H1 (cell line): ENCODE measurements around the gene HS2ST1. TPM values are rescaled to one million over a fixed set of nuclear protein-coding genes. Genes with fewer than 3 reads are reported as not detected.

Experiments
- CTCF ChIA-PET: fragments of 300-600 bp; sonication (Branson Sonifier 250); formaldehyde crosslinking; loops from one replicate; lab custom pipeline; 2021; ENCODE audit not compliant: partially characterized antibody; lab: Charles Lee
- POLR2A ChIA-PET: fragments of 300-600 bp; sonication (Branson Sonifier 250); formaldehyde crosslinking; loops from one replicate; lab custom pipeline; 2021; ENCODE audit warnings: inconsistent platforms; ENCODE audit not compliant: partially characterized antibody; lab: Charles Lee
- DNase-seq, 2 experiments: peaks; one replicate each; pipeline versions ENCODE4 v3.0.0 to v3.0.0-alpha.2; 2010 to 2022; ENCODE audit warnings: low spot score in 2 of 2, low read depth in 1 of 2, mixed read lengths in 1 of 2
- FAIRE-seq: peaks from 2 replicates; lab custom pipeline; 2011; peaks lifted over from hg19 to GRCh38; lab: Jason Lieb, UNC
- H2AFZ ChIP-seq: 2 replicates; pipeline ENCODE4 v1.8.1; 2012; ENCODE audit warnings: low read length, inconsistent platforms
- H2AK5ac ChIP-seq: 2 replicates; pipeline ENCODE4 v1.6.1; 2013; ENCODE audit warnings: low read depth, low read length
- H2BK120ac ChIP-seq: replicated peaks from 2 replicates; pipeline ENCODE3; 2013; ENCODE audit warnings: low read depth, low read length, inconsistent platforms
- H2BK12ac ChIP-seq: 2 replicates; pipeline ENCODE4 v1.6.1; 2013; ENCODE audit warnings: low read depth, low read length
- H2BK15ac ChIP-seq: 2 replicates; pipeline ENCODE4 v1.6.1; 2013; ENCODE audit warnings: low read length
- H2BK20ac ChIP-seq: 2 replicates; pipeline ENCODE4 v1.6.1; 2013; ENCODE audit warnings: low read length
- H2BK5ac ChIP-seq: 2 replicates; pipeline ENCODE4 v1.6.1; 2013; ENCODE audit warnings: low read depth, low read length
- H3K14ac ChIP-seq: 2 replicates; pipeline ENCODE4 v1.6.1; 2013; ENCODE audit warnings: inconsistent platforms; ENCODE audit not compliant: insufficient read length
- H3K18ac ChIP-seq: 2 replicates; pipeline ENCODE4 v1.6.1; 2013; ENCODE audit warnings: low read length; ENCODE audit errors: extremely low read depth
- H3K23ac ChIP-seq: 2 replicates; pipeline ENCODE4 v1.6.1; 2013; ENCODE audit warnings: inconsistent platforms; ENCODE audit not compliant: insufficient read length
- H3K23me2 ChIP-seq: 2 replicates; pipeline ENCODE4 v1.6.1; 2013; ENCODE audit warnings: low read depth, low read length
- H3K27ac ChIP-seq: 2 replicates; pipeline ENCODE4 v1.6.1; 2011; ENCODE audit warnings: low read depth, low read length, inconsistent platforms
- H3K27me3 ChIP-seq, 4 experiments: replicated peaks in 1 of 4; 1 replicate in 1 of 4; 2 replicates in 3 of 4; pipeline versions ENCODE4 v1.6.1 to v1.8.1; 2011 to 2013; ENCODE audit warnings: low read length in 3 of 4, mild to moderate bottlenecking in 3 of 4, inconsistent platforms in 2 of 4, mixed read lengths in 2 of 4, moderate library complexity in 1 of 4; ENCODE audit not compliant: control insufficient read depth in 3 of 4, insufficient read depth in 3 of 4; ENCODE audit errors: extremely low read depth in 1 of 4
- H3K36me3 ChIP-seq, 4 experiments: 2 replicates each; pipeline versions ENCODE4 v1.6.1 to v1.8.1; 2011 to 2013; ENCODE audit warnings: mild to moderate bottlenecking in 4 of 4, low read length in 3 of 4, moderate library complexity in 2 of 4, control low read depth in 1 of 4, inconsistent platforms in 1 of 4; ENCODE audit not compliant: insufficient read depth in 4 of 4, control insufficient read depth in 2 of 4
- H3K4ac ChIP-seq: replicated peaks from 2 replicates; pipeline ENCODE3; 2013; ENCODE audit warnings: low read length, low read depth, mixed read lengths, inconsistent platforms; ENCODE audit not compliant: insufficient read length
- H3K4me1 ChIP-seq, 4 experiments: replicated peaks in 1 of 4; 1 replicate in 1 of 4; 2 replicates in 3 of 4; pipeline versions ENCODE4 v1.6.1 to v1.8.1; 2011 to 2013; ENCODE audit warnings: low read length in 3 of 4, inconsistent platforms in 2 of 4, mixed read lengths in 1 of 4; ENCODE audit not compliant: insufficient read depth in 4 of 4, control insufficient read depth in 3 of 4
- H3K4me2 ChIP-seq, 2 experiments: 2 replicates each; pipeline versions ENCODE4 v1.6.1 to v1.8.1; 2011 to 2013; ENCODE audit warnings: low read depth in 2 of 2, low read length in 2 of 2, control low read depth in 1 of 2, inconsistent platforms in 1 of 2, mild to moderate bottlenecking in 1 of 2; ENCODE audit not compliant: insufficient read depth in 1 of 2
- H3K4me3 ChIP-seq, 4 experiments: fragments of 200-600, 300-600 bp in 1 of 4; sonication (generic), shearing (Covaris generic), sonication (Bioruptor Twin) in 1 of 4; 2 replicates each; pipeline versions ENCODE4 v1.5.1 to v1.8.1; 2011 to 2016; ENCODE audit warnings: low read length in 4 of 4, low read depth in 3 of 4, control low read depth in 2 of 4, inconsistent platforms in 2 of 4, mild to moderate bottlenecking in 2 of 4, mixed read lengths in 1 of 4, moderate library complexity in 1 of 4; ENCODE audit not compliant: insufficient read depth in 2 of 4; ENCODE audit errors: extremely low read depth in 1 of 4
- H3K56ac ChIP-seq: replicated peaks from 2 replicates; pipeline ENCODE3; 2013; ENCODE audit warnings: low read depth, mild to moderate bottlenecking, mixed read lengths, low read length, inconsistent platforms; ENCODE audit not compliant: insufficient read length
- H3K79me1 ChIP-seq: 2 replicates; pipeline ENCODE4 v1.6.1; 2013; ENCODE audit warnings: low read depth, low read length, control low read depth
- H3K79me2 ChIP-seq, 2 experiments: 2 replicates each; pipeline versions ENCODE4 v1.6.1 to v1.8.1; 2012 to 2013; ENCODE audit warnings: low read length in 2 of 2, mild to moderate bottlenecking in 2 of 2, inconsistent platforms in 1 of 2; ENCODE audit not compliant: insufficient read depth in 2 of 2, control insufficient read depth in 1 of 2
- H3K9ac ChIP-seq, 4 experiments: replicated peaks in 1 of 4; 1 replicate in 1 of 4; 2 replicates in 3 of 4; pipeline versions ENCODE4 v1.6.1 to v1.8.1; 2011 to 2013; ENCODE audit warnings: low read depth in 3 of 4, low read length in 3 of 4, control low read depth in 2 of 4, mild to moderate bottlenecking in 2 of 4, moderate library complexity in 2 of 4, inconsistent platforms in 1 of 4; ENCODE audit errors: extremely low read depth in 1 of 4
- H3K9me3 ChIP-seq, 2 experiments: 2 replicates each; pipeline versions ENCODE4 v1.6.1 to v1.8.1; 2012 to 2013; ENCODE audit warnings: mild to moderate bottlenecking in 2 of 2, moderate library complexity in 2 of 2, control low read depth in 1 of 2, inconsistent platforms in 1 of 2, low read depth in 1 of 2, low read length in 1 of 2, mixed read lengths in 1 of 2; ENCODE audit not compliant: insufficient read depth in 2 of 2
- H4K20me1 ChIP-seq, 2 experiments: replicated peaks in 1 of 2; 2 replicates each; pipeline versions ENCODE3 to v1.8.1; 2011 to 2013; ENCODE audit warnings: inconsistent platforms in 2 of 2, low read length in 2 of 2, mild to moderate bottlenecking in 1 of 2; ENCODE audit not compliant: insufficient read depth in 2 of 2, control insufficient read depth in 1 of 2
- H4K5ac ChIP-seq: 2 replicates; pipeline ENCODE4 v1.6.1; 2013; ENCODE audit warnings: low read length, low read depth, mixed read lengths, inconsistent platforms; ENCODE audit not compliant: insufficient read length
- H4K8ac ChIP-seq: 2 replicates; pipeline ENCODE4 v1.8.0; 2013; ENCODE audit warnings: mild to moderate bottlenecking, moderate library complexity, low read length, inconsistent platforms; ENCODE audit not compliant: insufficient read depth; ENCODE audit errors: extremely low read depth
- H4K91ac ChIP-seq: replicated peaks from 2 replicates; pipeline ENCODE3; 2013; ENCODE audit warnings: low read length, mixed read lengths, inconsistent platforms; ENCODE audit not compliant: insufficient read length
- ATF2 ChIP-seq: IDR thresholded peaks from 2 replicates; pipeline ENCODE4 v1.6.1; 2012; ENCODE audit warnings: low read length, inconsistent platforms
- GABPA ChIP-seq: IDR thresholded peaks from 2 replicates; pipeline ENCODE4 v1.6.1; 2011; ENCODE audit warnings: mild to moderate bottlenecking, low read length, moderate library complexity, borderline replicate concordance; ENCODE audit not compliant: insufficient read depth
- JUN ChIP-seq: IDR thresholded peaks from 2 replicates; pipeline ENCODE4 v1.6.1; 2011; ENCODE audit warnings: low read depth, mild to moderate bottlenecking, improper control_type of control experiment, low read length
- JUND ChIP-seq: IDR thresholded peaks from 2 replicates; pipeline ENCODE4 v1.6.1; 2011; ENCODE audit warnings: mild to moderate bottlenecking, improper control_type of control experiment, low read length
- KDM1A ChIP-seq: fragments of 200-600, 300-600 bp; sonication (generic); IDR thresholded peaks from 2 replicates; pipeline ENCODE4 v1.7.1; 2016; ENCODE audit warnings: mild to moderate bottlenecking, low read length, borderline replicate concordance
- POLR2A ChIP-seq, 2 experiments: IDR thresholded peaks; 1 replicate in 1 of 2; 2 replicates in 1 of 2; pipeline ENCODE4 v1.6.1; 2011; ENCODE audit warnings: low read depth in 2 of 2, low read length in 2 of 2, mild to moderate bottlenecking in 2 of 2; ENCODE audit errors: control extremely low read depth in 1 of 2
- POU5F1 ChIP-seq: IDR thresholded peaks from 2 replicates; pipeline ENCODE4 v1.6.1; 2011; ENCODE audit warnings: low read depth, mild to moderate bottlenecking, low read length, moderate library complexity
- RAD21 ChIP-seq, 2 experiments: IDR thresholded peaks in 1 of 2; conservative IDR thresholded peaks in 1 of 2; 2 replicates each; pipeline ENCODE4 v1.6.1; 2011; ENCODE audit warnings: low read depth in 2 of 2, low read length in 2 of 2, improper control_type of control experiment in 1 of 2, inconsistent platforms in 1 of 2, mild to moderate bottlenecking in 1 of 2, moderate library complexity in 1 of 2
- RFX5 ChIP-seq: IDR thresholded peaks from 2 replicates; pipeline ENCODE4 v1.6.1; 2011; ENCODE audit warnings: low read depth, low read length, improper control_type of control experiment, borderline replicate concordance
- USF2 ChIP-seq: IDR thresholded peaks from 2 replicates; pipeline ENCODE4 v1.6.1; 2011; ENCODE audit warnings: low read length, improper control_type of control experiment
- polyA plus RNA-seq, 7 experiments: library from polyadenylated mRNA; depleted of rRNA in 3 of 7; stranded (reverse) in 5 of 7; unstranded in 2 of 7; fragments of >200 nt in 5 of 7; fragments of 200-250 nt in 2 of 7; gene quantifications; 1 replicate in 5 of 7; 2 replicates in 1 of 7; 4 replicates in 1 of 7; pipeline versions ENCODE4 v1.2.1 to v1.2.3, GENCODE V29; 2011 to 2013; ENCODE audit warnings: missing spikeins in 2 of 7, mixed read lengths in 2 of 7
- total RNA-seq: library from RNA; stranded (reverse); fragmentation: NEBNext Ultra II Directional; extraction: Animal tissue kit (Norgen Biotek cat#: 25700); gene quantifications from 2 replicates; pipeline ENCODE4 v1.2.1, GENCODE V29; 2021
- TF ChIP-seq, protein P1 (sequence below): IDR thresholded peaks from 2 replicates; pipeline ENCODE4 v1.6.1; 2012; ENCODE audit warnings: inconsistent platforms

The HS2ST1 gene
- total and polyA plus RNA-seq, 2 of the 8 experiments (the other 6 are each of a cell fraction or from before 2014, with no cell fraction given), result 5.2 to 28.3 TPM

- Histone ChIP-seq H3K4me1 (peaks cover 0 to 2% (median 0%) of the 10 kb centered on the region in 4 experiments; a peak in 1 of 7 replicates), H4K5ac (no peak overlapping the region), H3K27me3 (no peaks in the 10 kb centered on the region), H3K4me3 (no peak overlapping the region), H2AFZ (no peak overlapping the region), H3K14ac (no peak overlapping the region), H4K91ac (no peak overlapping the region), H3K79me2 (peaks cover 0 to 13% of the 10 kb centered on the region in 2 experiments; a peak in 2 of 4 replicates), H2BK5ac (no peak overlapping the region), H3K27ac (no peak overlapping the region), H3K56ac (no peak overlapping the region), H2AK5ac (no peak overlapping the region), H3K18ac (no peak overlapping the region), H4K8ac (no peak overlapping the region), H3K79me1 (no peaks in the 10 kb centered on the region), H2BK120ac (no peak overlapping the region), H4K20me1 (peaks cover 0 to 2% of the 10 kb centered on the region in 2 experiments), H3K9me3 (no peaks in the 10 kb centered on the region), H3K23ac (no peak overlapping the region), H2BK15ac (no peak overlapping the region), H2BK20ac (no peak overlapping the region), H3K36me3 (peaks cover 0 to 5% (median 0%) of the 10 kb centered on the region in 4 experiments; a peak in 1 of 8 replicates), H3K4me2 (no peak overlapping the region), H3K4ac (no peak overlapping the region), H2BK12ac (no peak overlapping the region), H3K9ac (no peak overlapping the region), H3K23me2 (no peaks in the 10 kb centered on the region)
- POLR2A ChIA-PET, result no interaction called here
- FAIRE-seq (no peak), DNase-seq (no peak)
- CTCF ChIA-PET, result interaction anchor here (3.5 kb wide), 1 partner anchor 11 kb away, joined by 26 read pairs; no protein-coding TSS in a partner anchor
- TF ChIP-seq ATF2 (no peak), RAD21 (IDR thresholded peaks at IDR 0.05 in 1 of 2, conservative IDR thresholded peaks at IDR 0.05 in 1 of 2; ENCODE audit: low read depth in 2 of 2, low read length in 2 of 2) (no peak), POLR2A (IDR thresholded peaks at IDR 0.05; ENCODE audit: control extremely low read depth in 1 of 2, low read depth in 2 of 2, low read length in 2 of 2) (no peak), USF2 (no peak), RFX5 (no peak), GABPA (no peak), POU5F1 (no peak), JUN (no peak), KDM1A (no peak), JUND (no peak)
- TF ChIP-seq, protein P1, sequence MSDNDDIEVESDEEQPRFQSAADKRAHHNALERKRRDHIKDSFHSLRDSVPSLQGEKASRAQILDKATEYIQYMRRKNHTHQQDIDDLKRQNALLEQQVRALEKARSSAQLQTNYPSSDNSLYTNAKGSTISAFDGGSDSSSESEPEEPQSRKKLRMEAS, result no peak
Measured at GRCh38 chr1:87072411-87072810, 158.0 kb downstream of the HS2ST1 start.
